Activated CD8-positive, alpha-beta T cell treated with anti-CD3 and anti-CD28 coated beads for 36 hours (primary cell): ENCODE results near the gene ZMYM4. TPM values are rescaled to one million over a fixed set of nuclear protein-coding genes. Genes with fewer than 3 reads are reported as not detected.

Source experiments
- ATAC-seq: fragments of 200-7000 bp; cut with Tn5 transposase; one replicate; pipeline ENCODE4 v1.10.0; 2021; ENCODE audit warnings: mild to moderate bottlenecking, moderate library complexity
- CTCF ChIA-PET: fragments of 350-600 bp; sonication (Branson Sonifier 250); formaldehyde crosslinking; loops from one replicate; lab custom pipeline; 2021; ENCODE audit warnings: antibody characterized with exemption; lab: Charles Lee
- POLR2A ChIA-PET: fragments of 350-600 bp; sonication (Branson Sonifier 250); formaldehyde crosslinking; loops from one replicate; lab custom pipeline; 2021; ENCODE audit warnings: antibody characterized with exemption; lab: Charles Lee
- DNase-seq: peaks from one replicate; pipeline ENCODE4 v3.0.0-alpha.2; 2020
- H3K27ac Mint-ChIP-seq: one replicate; pipeline ENCODE4 v1.8.0; 2021; ENCODE audit warnings: mild to moderate bottlenecking, mixed read lengths
- H3K27me3 Mint-ChIP-seq: one replicate; pipeline ENCODE4 v1.8.0; 2021; ENCODE audit warnings: mixed read lengths
- H3K36me3 Mint-ChIP-seq: one replicate; pipeline ENCODE4 v1.8.0; 2021; ENCODE audit warnings: low read depth, mixed read lengths
- H3K4me1 Mint-ChIP-seq: one replicate; pipeline ENCODE4 v1.8.0; 2021; ENCODE audit warnings: low read depth, mixed read lengths
- H3K4me3 Mint-ChIP-seq: one replicate; pipeline ENCODE4 v1.8.0; 2021; ENCODE audit warnings: mild to moderate bottlenecking, moderate library complexity, mixed read lengths
- H3K9me3 Mint-ChIP-seq: one replicate; pipeline ENCODE4 v1.8.0; 2021; ENCODE audit warnings: mixed read lengths
- CTCF ChIP-seq: fragments of 200-600 bp; IDR thresholded peaks from one replicate; pipeline ENCODE4 v1.8.0; 2022; ENCODE audit warnings: antibody characterized with exemption, mild to moderate bottlenecking
- intact Hi-C: fragments of 100-400 bp; cut with micrococcal nuclease; formaldehyde crosslinking; loops from one replicate; pipeline ENCODE4 v1.10.0; 2022
- total RNA-seq, 2 experiments: library from RNA; stranded (reverse); gene quantifications; one replicate each; pipeline ENCODE4 v1.2.3, GENCODE V29; 2021

ZMYM4 gene
- total RNA-seq, 2 experiments from 2014 or later = 26.0 to 31.6 TPM

DNA sequence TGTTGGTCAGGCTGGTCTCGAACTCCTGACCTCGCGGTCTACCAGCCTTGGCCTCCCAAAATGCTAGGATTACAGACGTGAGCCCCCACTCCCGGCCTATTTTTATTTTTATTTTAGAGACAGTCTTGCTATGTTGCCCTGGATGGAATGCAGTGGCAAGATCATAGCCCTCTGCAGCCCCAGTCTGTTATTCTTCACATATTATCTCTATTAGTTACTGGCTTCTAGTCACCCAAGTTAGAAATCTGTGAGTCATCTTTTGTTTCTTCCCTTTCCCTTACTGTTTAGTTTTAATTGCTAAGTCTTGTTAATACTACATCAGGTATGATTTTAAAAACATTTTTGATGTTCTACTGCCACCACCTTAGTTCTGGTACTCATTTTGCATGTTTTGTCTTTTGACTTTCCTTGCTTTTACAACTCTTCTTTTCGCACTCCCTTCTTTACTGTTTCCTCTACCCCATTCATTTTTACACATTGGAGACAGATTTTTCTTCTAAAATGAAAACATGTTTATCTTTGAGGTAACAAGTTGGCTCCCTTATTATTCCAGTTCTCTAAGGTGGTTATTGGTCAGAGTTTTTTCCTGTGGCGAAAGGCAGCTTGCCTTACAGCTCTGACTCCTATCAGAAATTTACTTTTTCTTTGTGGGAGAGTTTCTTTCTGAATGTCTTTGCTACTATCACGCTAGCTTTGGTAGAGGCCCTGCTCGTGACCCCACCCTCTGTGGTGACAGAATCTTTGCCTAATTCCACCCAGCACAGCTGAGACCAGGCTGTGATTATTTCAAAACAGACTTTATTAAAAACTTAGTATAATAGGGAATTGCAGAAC, 19.5 kb downstream of the ZMYM4 start:
- Mint-ChIP-seq H3K27ac (no peak overlapping the region), H3K4me3 (no peak overlapping the region)

DNA sequence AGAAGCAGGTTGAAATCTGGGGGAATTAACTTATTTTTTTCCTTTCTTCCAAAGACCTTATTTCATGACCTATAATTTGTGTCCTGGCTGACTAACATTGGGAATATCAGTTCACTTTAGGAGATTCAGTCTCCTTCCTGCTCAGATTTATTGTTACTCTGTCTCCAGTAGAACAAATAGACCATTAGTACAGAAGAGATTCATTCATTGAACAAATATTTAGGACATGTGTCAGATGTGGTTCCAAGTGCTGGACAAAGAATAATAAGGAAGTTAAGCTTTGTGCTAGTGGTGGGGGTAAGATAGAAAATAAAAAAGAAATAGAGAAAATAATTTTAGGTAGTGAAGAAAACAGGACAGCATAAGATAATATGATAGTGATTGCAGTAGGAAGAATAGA, 20.3 kb downstream of the ZMYM4 start:
- CTCF ChIA-PET = interaction anchor here (0.6 to 1.0 kb wide), 3 partner anchors 17 to 87 kb away, joined by 3 read pairs; no protein-coding TSS in a partner anchor
- intact Hi-C loops = no loop called here
- TF ChIP-seq CTCF = no peak

More for the DNA sequence above, 19.5 kb downstream of the ZMYM4 start:
- H3K36me3 Mint-ChIP-seq = peaks cover 14% of the 10 kb centered on the region
- intact Hi-C loops = no loop called here
- DNase-seq = no peak
- no peak for TF ChIP-seq CTCF
- ChIA-PET CTCF (interaction anchor here (0.6 to 1.0 kb wide), 2 partner anchors 85 to 86 kb away, joined by 3 read pairs; no protein-coding TSS in a partner anchor), POLR2A (interaction anchor here (0.8 kb wide), 1 partner anchor 71 kb away, joined by 3 read pairs; no protein-coding TSS in a partner anchor)
- ATAC-seq = no peak
- no peaks in the 10 kb centered on the region for H3K27me3 Mint-ChIP-seq
- H3K4me1 Mint-ChIP-seq = peaks cover 38% of the 10 kb centered on the region
- H3K9me3 Mint-ChIP-seq = peaks cover 8% of the 10 kb centered on the region

GRCh38 chr1:35290452-35290851, 21.9 kb downstream of the ZMYM4 start:
- H3K4me1 Mint-ChIP-seq = peaks cover 29% of the 10 kb centered on the region
- H3K4me3 Mint-ChIP-seq = no peak overlapping the region
- no peaks in the 10 kb centered on the region for H3K9me3 Mint-ChIP-seq
- no peak for TF ChIP-seq CTCF
- ATAC-seq (no peak), DNase-seq (no peak)
- H3K27me3 Mint-ChIP-seq = no peaks in the 10 kb centered on the region
- no peak overlapping the region for H3K27ac Mint-ChIP-seq
- H3K36me3 Mint-ChIP-seq = no peaks in the 10 kb centered on the region
- intact Hi-C loops = no loop called here
- ChIA-PET CTCF (interaction anchor here (1.1 to 1.3 kb wide), 2 partner anchors 10 to 437 kb away, joined by 3 read pairs; no protein-coding TSS in a partner anchor), POLR2A (interaction anchor here (1.3 kb wide), 1 partner anchor 8 kb away, joined by 3 read pairs; no protein-coding TSS in a partner anchor)

More for the DNA sequence above, 20.3 kb downstream of the ZMYM4 start:
- DNase-seq = no peak
- Mint-ChIP-seq H3K27me3 (no peaks in the 10 kb centered on the region), H3K4me3 (no peak overlapping the region), H3K36me3 (peaks cover 11% of the 10 kb centered on the region), H3K9me3 (peaks cover 8% of the 10 kb centered on the region), H3K27ac (no peak overlapping the region), H3K4me1 (peaks cover 38% of the 10 kb centered on the region)
- POLR2A ChIA-PET = interaction anchor here (0.8 kb wide), 1 partner anchor 71 kb away, joined by 3 read pairs; no protein-coding TSS in a partner anchor
- no peak for ATAC-seq

GRCh38 chr1:35294809-35295208, 26.3 kb downstream of the ZMYM4 start:
- Mint-ChIP-seq H3K36me3 (peaks cover 5% of the 10 kb centered on the region), H3K4me3 (no peak overlapping the region), H3K27me3 (no peaks in the 10 kb centered on the region), H3K4me1 (peaks cover 5% of the 10 kb centered on the region), H3K9me3 (no peaks in the 10 kb centered on the region), H3K27ac (no peak overlapping the region)
- POLR2A ChIA-PET = no interaction called here
- no peak for ATAC-seq
- TF ChIP-seq CTCF = no peak
- CTCF ChIA-PET = no interaction called here
- DNase-seq = no peak
- intact Hi-C loops = loop anchor here (5.0 kb wide), 1 partner anchor 93 kb away; no protein-coding TSS in a partner anchor
